GM12801 (cell line): ENCODE results near the gene FOXO1.

Experiments used
- CTCF ChIP-seq: IDR thresholded peaks from one replicate; pipeline ENCODE4 v1.5.1; 2011; ENCODE audit warnings: control low read depth; ENCODE audit not compliant: insufficient read length; ENCODE audit errors: extremely low read depth

FOXO1 gene

GRCh38 chr13:40549500-40550094 is 116.8 kb downstream of the FOXO1 start:
- no peak for TF ChIP-seq CTCF

- no peak for TF ChIP-seq CTCF
Observed at GRCh38 chr13:40547591-40548315, 118.7 kb downstream of the FOXO1 start.

DNA sequence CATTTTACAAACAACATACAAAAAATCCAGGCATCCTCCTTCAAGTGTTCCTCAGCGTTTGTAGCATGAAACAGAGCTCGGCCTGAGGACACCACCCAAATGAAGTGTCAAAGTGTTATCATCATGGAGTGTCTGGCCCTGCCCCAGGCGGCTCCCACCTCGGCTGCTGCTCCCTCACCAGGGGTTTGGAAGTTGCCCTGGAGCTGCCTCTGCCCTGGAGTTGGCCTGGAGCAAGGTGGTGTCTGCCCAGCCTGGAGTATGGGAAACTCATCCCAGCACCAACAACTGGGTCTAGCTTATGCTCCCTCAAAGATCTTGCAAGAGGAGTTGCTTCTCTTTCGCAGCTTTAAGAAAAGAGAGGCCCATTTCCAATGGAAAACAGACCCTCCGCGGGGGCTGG is 120.4 kb downstream of the FOXO1 start:
- no peak for TF ChIP-seq CTCF

DNA sequence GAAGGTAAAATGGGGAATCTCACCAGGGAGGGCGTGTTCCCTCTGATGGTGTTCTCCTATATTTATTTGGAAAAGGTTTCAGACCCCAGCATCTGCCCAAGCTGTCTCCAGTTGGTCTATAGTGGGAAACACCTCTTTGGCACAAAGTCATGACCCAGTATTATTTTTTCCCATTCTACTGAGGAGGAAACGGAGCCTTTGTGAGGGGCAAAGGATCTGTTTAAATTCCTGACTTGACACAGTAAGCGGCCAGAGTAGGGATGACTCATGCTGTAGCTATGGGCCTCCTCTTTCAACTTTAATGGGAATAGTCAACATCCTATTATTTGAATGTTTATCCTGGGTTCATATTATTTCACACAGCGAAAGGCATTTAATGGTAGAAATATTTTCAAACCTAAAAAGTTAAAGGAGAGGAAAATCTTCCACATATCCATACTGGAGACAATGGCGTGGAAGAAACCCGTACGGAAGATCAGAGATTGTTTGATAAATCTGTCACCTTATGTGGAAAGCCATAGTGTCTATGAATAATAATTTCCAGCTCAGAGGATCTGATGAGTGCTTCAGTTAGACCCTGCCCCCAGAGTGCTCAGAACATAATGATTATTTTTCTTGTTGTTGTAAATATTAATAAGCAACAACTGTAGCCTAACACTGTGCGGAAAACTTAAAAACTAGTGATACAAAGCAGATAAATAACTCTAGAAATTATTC is 126.0 kb downstream of the FOXO1 start:
- TF ChIP-seq CTCF = no peak

- TF ChIP-seq CTCF = no peak
Observed at GRCh38 chr13:40539576-40540327, 126.7 kb downstream of the FOXO1 start.

DNA sequence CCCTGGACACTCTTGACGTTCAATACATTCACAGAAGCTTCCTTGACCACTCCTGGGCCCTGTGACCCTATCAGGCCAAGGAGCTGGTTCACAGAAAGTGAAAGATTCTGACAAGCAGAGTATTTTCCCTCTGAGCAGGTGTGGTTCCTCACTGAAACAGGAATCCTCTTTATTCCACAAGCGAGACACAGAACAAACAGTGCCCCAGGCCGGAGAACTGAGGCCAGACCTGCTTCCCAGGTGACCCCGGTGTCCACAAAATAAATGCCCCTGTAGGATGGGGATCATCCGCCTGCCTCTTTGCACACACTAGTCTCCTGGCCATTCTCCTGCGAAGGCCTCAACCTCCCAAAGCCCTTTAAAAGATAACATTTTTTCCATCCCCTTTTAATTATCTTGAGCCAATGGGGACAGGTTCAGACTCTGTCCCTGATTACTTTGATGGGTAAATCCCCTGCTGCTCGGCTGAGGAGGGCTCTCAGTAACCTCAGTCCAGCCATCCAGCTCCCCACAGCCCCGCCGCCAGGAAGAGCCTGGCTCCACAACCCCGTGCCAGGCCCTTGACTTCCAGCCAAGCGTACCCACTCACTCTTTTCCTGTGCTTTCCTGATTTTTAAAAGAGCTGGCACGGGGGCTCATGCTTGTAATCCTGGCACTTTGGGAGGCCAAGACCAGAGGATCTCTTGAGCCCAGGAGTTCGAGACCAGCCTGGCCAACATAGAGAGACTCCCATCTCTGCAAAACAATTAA is 129.1 kb downstream of the FOXO1 start:
- TF ChIP-seq CTCF = no peak
